Measurements from ENCODE around the gene MECR.

The MECR gene

GRCh38 chr1:29201595-29202051, 29.1 kb downstream of the MECR start:
- peak; percentile 57 for DNase-seq

DNA sequence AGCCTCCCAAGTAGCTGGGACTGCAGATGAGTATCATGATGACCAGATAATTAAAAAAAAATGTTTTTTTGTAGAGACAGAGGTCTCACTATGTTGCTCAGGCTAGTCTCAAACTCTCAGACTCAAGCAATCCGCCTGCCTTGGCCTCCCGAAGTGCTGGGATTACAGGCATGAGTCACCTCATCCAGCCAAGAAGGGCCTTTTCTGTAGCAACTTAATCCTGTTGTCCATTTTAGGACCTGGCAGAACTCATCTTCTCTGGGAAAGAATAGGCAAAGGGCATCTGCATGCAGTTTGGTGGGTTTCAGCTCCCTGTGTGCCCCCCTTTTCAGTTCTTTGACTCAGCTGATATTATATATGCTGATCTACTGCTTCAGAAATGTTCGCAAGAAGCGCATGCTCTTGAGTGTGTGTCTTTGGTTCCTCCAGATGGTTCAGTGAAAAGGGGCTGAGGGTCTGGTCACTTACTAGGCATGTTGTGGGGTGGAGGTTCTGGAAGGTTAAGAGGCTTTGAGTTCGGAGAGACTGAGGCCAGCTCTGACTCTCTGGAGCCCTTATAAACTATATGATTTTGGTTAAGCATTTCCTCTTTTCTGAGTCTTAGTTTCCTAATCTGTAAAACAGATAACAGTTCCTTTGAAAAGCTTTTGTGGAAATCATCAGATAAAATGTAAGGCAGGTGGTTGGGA, 29.7 kb downstream of the MECR start:
- DNase-seq, result no peak

DNA sequence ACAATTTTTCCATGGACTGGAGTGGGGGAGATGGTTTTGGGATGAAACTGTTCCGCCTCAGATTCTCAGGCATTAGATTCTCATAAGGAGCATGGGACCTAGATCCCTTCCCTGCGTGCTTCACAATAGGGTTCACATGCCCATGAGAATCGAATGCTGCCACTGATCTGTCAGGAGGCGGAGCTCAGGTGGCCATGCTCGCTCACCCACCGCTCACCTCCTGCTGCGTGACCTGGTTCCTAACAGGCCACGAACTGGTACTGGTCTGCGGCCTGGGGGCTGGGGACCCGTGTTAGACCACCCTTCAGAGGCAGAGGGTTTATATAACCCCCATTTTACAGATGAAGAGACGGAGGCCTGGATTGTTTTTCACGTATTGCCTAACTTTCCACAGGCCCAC, 32.7 kb downstream of the MECR start:
- DNase-seq, result no peak

GRCh38 chr1:29197590-29197924, 33.2 kb downstream of the MECR start:
- DNase-seq, result peak; percentile 86

DNA sequence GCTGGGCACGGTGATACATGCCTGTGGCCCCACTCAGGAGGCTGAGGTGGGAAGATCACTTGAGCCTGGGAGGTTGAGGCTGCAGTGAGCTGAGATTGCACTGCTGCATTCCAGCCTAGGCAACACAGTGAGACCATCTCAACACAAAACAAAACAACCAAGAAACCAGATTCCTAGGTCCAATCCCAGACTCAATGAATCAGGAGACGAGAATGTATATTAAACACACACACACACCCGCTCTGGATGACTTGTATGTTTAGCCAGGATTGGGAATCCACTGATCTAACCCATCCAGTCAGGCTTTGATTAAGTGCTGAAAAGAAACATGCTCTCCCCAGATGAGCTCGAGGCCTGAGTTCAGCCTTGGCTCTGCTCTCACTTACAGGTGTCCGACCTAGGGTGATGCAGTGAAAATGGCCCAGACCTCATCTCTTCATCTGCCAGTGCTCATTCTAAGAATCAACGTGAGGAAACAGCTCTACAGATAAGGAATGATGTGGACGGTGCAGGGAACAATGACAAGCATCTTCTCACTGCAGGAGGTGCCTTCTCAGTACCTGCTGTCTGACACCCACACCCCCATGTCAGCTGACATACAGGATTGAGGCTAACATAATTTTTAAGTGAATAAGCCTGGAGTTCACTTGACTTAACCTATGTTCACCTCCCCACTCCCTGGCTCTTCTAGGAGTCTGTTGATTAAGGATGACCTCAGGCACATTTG, 33.7 kb downstream of the MECR start:
- DNase-seq, result no peak

GRCh38 chr1:29195881-29196291, 34.8 kb downstream of the MECR start:
- DNase-seq, result peak; percentile 73

- no peak for DNase-seq
Observed at GRCh38 chr1:29193879-29194455, 36.8 kb downstream of the MECR start.

DNA sequence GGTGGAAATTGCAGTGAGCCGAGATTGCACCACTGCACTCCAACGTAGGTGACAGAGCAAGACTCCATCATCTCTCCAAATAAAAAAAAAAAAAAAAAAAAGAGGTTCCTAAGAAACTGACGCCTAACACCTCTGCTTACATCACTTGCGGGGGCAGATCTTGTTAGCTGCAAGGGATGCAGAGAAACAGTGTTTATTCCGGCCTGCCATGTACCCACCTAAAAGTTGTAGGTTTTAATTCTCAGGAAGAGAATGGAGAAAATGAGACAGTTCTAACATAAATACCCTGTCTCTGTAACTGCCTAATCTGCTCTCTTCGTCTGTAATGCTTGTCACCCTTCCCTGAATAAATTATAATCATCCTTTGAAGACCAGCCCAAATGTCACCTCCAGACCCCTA, 40.0 kb downstream of the MECR start:
- DNase-seq, result no peak

- DNase-seq, result no peak
Observed at GRCh38 chr1:29186707-29187106, 44.0 kb downstream of the MECR start.

DNA sequence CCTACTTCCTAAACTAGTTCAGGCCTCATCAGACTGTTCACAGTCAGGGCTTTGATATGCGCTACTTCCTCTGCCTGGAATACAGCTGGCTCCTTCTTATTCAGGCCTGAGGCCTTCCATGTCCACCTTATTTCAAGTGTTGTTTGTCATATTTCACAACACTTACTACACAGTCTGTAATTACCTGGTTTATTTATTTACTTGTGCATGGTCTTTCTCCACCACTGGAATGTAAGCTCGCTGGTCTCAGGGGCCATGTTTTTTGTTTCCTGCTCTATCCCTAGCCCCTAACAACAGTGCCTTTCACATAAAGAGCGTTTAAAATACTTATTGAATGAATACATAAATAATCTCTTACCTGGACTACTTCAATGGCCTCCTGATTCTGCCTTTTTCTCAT, 44.5 kb downstream of the MECR start:
- DNase-seq, result no peak

DNA sequence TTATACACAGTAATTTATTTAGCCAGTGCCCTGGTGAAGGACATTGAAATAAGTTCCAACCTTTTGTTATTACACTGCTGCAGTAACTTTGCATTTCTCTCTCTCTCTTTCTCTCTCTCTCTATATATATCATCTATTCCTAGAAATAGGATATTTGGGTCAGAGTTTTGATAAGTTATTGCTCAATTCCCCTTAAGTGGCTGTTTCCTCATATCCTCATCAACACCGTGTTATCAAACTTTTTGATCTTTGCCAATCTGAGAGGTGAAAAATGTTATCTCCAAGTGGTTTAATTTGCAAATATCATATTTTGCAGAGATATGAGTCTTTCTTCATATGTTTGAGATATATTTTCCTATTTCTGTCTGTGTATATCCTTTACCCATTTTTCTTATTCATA, 47.4 kb downstream of the MECR start:
- peak; percentile 59 for DNase-seq

DNA sequence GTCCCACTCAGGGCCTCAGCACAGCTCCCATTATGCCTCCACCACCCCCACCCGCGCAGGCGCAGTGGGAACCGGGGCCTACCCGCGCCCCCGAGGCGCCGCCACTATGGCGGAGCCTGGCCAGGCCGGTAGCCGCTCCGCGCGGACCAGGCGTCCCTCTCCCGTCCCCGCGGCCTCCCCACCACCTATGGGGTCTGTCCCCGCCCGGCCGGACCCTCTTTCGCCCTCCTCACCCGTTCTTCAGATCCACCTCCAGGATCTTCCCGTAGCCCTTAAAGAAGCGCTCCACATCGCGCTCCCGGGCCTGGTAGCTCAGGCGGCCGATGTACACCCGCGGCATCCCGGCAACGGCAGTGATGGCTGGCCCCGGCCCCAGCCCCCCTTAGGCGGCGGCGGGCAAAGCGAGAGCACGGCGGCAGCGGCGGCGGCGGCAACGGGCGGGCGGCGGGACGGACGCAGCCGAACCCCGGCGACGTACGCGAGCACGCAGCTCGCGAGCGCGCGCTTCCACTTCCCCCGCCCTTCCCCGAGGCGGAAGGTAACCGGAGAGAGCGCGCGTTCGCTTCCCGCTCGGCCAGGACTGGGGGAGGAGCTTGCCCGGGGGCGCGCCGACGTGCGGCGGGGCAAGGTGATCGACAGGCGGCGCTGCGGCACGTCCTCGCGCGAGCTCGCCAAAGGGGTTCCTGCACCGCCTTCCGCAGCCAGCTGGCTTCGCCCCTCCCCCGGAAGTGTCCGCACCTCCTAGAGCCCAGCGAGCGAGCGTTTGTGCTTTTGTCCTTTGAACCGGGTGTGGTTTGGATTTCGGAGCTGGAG, 49.1 kb downstream of the MECR start, which contains the start of gene SRSF4:
SRSF4 (minus strand) TSS at position 488 of the 813 bp plus-strand sequence; CDS start at position 340, 148 bp downstream.
- DNase-seq, result peak; percentile 98

- peak; percentile 63 for DNase-seq
Observed at GRCh38 chr1:29180497-29181412, 50.0 kb downstream of the MECR start.

GRCh38 chr1:29179641-29180184, 51.0 kb downstream of the MECR start:
- DNase-seq, result peak; percentile 71

- DNase-seq, result no peak
Observed at GRCh38 chr1:29177022-29177705, 53.6 kb downstream of the MECR start.

DNA sequence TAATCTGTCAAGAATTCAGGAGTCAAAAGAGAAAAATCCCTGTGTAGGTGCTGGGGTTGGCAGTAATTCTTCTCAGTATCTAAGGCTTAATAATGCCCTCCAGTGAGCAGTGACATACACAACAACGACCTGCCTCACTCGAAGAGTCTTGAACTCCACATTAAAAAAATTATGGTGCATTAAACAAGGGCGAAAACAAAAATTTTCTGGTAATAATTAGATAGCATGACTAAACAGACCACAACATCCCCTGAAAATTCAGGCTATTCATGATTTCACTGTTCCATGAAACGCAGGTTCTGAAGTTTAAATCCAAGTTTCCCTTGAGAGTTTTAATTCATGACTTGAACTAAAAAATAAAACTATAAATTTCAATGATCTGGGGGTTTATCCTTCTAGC, 54.2 kb downstream of the MECR start:
- DNase-seq, result peak; percentile 39

DNA sequence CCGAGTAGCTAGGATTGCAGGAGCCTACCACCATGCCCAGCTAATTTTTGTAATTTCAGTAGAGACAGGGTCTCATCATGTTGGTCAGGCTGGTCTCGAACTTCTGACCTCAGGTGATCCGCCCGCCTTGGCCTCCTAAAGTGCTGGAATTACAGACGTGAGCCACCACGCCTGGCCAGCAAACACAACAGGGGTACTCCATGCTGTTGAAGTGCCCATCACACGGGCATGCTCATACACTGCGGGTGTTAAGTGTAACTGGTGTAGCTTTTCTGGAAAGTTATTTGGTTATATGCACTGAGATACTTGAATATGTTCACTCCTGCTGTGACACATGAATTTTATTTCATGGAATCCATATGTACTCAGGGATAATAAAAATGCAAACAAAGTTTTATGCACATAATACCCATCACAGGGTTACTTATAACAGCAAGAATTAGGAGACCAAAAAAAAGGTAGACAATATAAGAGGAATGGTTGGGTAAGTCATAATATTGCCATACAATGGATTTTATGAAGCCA, 58.3 kb downstream of the MECR start:
- no peak for DNase-seq

GRCh38 chr1:29171521-29171920, 59.2 kb downstream of the MECR start:
- DNase-seq, result no peak

- DNase-seq, result no peak
Observed at GRCh38 chr1:29171089-29171488, 59.6 kb downstream of the MECR start.

GRCh38 chr1:29169976-29170375, 60.8 kb downstream of the MECR start:
- no peak for DNase-seq

- DNase-seq, result no peak
Observed at GRCh38 chr1:29167904-29168303, 62.8 kb downstream of the MECR start.

Measured in hematopoietic multipotent progenitor cell treated with erythropoietin and hydrocortisone succinate and interleukin-3 and kit ligand, for 6 days (in vitro differentiated cells).